SK-N-SH (cell line): ENCODE results near the gene DOK7. TPM values are rescaled to one million over a fixed set of nuclear protein-coding genes. Genes with fewer than 3 reads are reported as not detected.

Experiments
- CTCF ChIA-PET: fragments of 300-600, 350-600 bp; formaldehyde crosslinking; extraction: SDS; loops from one replicate; lab custom pipeline; 2021; lab: Yijun Ruan, JAX
- POLR2A ChIA-PET: fragments of 350-600 bp; sonication (Branson Sonifier 250); formaldehyde crosslinking; extraction: SDS; loops from one replicate; lab custom pipeline; 2020; ENCODE audit warnings: antibody characterized with exemption, inconsistent platforms; lab: Yijun Ruan, JAX
- DNase-seq: peaks from one replicate; pipeline ENCODE4 v3.0.0; 2012
- H2AFZ ChIP-seq: fragments of 200-600 bp; sonication (generic); 2 replicates; pipeline ENCODE4 v1.8.1; 2016; ENCODE audit warnings: antibody characterized with exemption, mild to moderate bottlenecking, low read depth
- H3F3A ChIP-seq: fragments of 200-600 bp; sonication (generic); replicated peaks from 2 replicates; pipeline ENCODE3; 2016; ENCODE audit warnings: antibody characterized with exemption, mild to moderate bottlenecking; ENCODE audit not compliant: insufficient read depth
- H3K27ac ChIP-seq, 2 experiments: fragments of 200-500 bp in 1 of 2; fragments of 200-600 bp in 1 of 2; sonication (Bioruptor generic) in 1 of 2; sonication (generic), shearing (Covaris generic) in 1 of 2; 2 replicates each; pipeline versions ENCODE4 v1.5.1 to v1.6.1; 2014 to 2016; ENCODE audit warnings: low read depth in 2 of 2, inconsistent platforms in 1 of 2, low read length in 1 of 2, mild to moderate bottlenecking in 1 of 2, mixed read lengths in 1 of 2
- H3K27me3 ChIP-seq: fragments of 200-600 bp; sonication (generic), shearing (Covaris generic); 2 replicates; pipeline ENCODE4 v1.6.1; 2016; ENCODE audit warnings: mixed run types; ENCODE audit not compliant: insufficient read depth
- H3K36me3 ChIP-seq, 2 experiments: fragments of 200-500 bp in 1 of 2; fragments of 200-600 bp in 1 of 2; sonication (Bioruptor generic) in 1 of 2; sonication (generic) in 1 of 2; replicated peaks in 1 of 2; 2 replicates each; pipeline versions ENCODE3 to v1.5.1; 2014 to 2016; ENCODE audit warnings: low read length in 1 of 2, mild to moderate bottlenecking in 1 of 2; ENCODE audit not compliant: insufficient read depth in 2 of 2, control insufficient read depth in 1 of 2
- H3K4me1 ChIP-seq, 2 experiments: fragments of 200-500 bp in 1 of 2; fragments of 200-600 bp in 1 of 2; sonication (Bioruptor generic) in 1 of 2; sonication (generic), shearing (Covaris generic) in 1 of 2; 2 replicates each; pipeline versions ENCODE4 v1.5.1 to v1.6.1; 2014 to 2016; ENCODE audit warnings: low read depth in 1 of 2, low read length in 1 of 2, mixed run types in 1 of 2; ENCODE audit not compliant: insufficient read depth in 2 of 2, control insufficient read depth in 1 of 2
- H3K4me2 ChIP-seq: fragments of 200-600 bp; sonication (generic), shearing (Covaris generic); 2 replicates; pipeline ENCODE4 v1.6.1; 2017; ENCODE audit warnings: mixed run types
- H3K4me3 ChIP-seq, 2 experiments: fragments of 200-500 bp in 1 of 2; fragments of 200-600 bp in 1 of 2; sonication (Bioruptor generic) in 1 of 2; sonication (generic), shearing (Covaris generic) in 1 of 2; 2 replicates each; pipeline versions ENCODE4 v1.5.1 to v1.8.1; 2014 to 2016; ENCODE audit warnings: low read depth in 2 of 2, inconsistent platforms in 1 of 2, low read length in 1 of 2, mild to moderate bottlenecking in 1 of 2, mixed read lengths in 1 of 2, moderate library complexity in 1 of 2
- H3K79me2 ChIP-seq: fragments of 200-600 bp; sonication (generic); 2 replicates; pipeline ENCODE4 v1.8.1; 2017; ENCODE audit warnings: mild to moderate bottlenecking; ENCODE audit not compliant: insufficient read depth
- H3K9ac ChIP-seq: fragments of 200-600 bp; sonication (generic); 2 replicates; pipeline ENCODE4 v1.6.1; 2017; ENCODE audit warnings: mixed run types
- H3K9me2 ChIP-seq: fragments of 200-600 bp; sonication (generic); 2 replicates; pipeline ENCODE4 v1.6.1; 2017; ENCODE audit warnings: mixed run types
- H3K9me3 ChIP-seq: fragments of 200-600 bp; sonication (generic); 2 replicates; pipeline ENCODE4 v1.6.1; 2017; ENCODE audit warnings: mixed run types, mild to moderate bottlenecking, moderate library complexity
- H4K20me1 ChIP-seq: fragments of 200-600 bp; sonication (generic); 2 replicates; pipeline ENCODE4 v1.6.1; 2017; ENCODE audit warnings: mild to moderate bottlenecking, mixed run types; ENCODE audit not compliant: insufficient read depth
- CHD2 ChIP-seq: fragments of 150-350 bp; IDR thresholded peaks from 2 replicates; pipeline ENCODE4 v1.6.1; 2018; ENCODE audit warnings: low read length; ENCODE audit not compliant: partially characterized antibody
- ELF1 ChIP-seq: IDR thresholded peaks from 2 replicates; pipeline ENCODE4 v1.4.0; 2012
- EP300 ChIP-seq, 2 experiments: IDR thresholded peaks; 2 replicates each; pipeline versions ENCODE4 v1.4.0 to v1.6.1; 2012; ENCODE audit warnings: borderline replicate concordance in 1 of 2, low read depth in 1 of 2, low read length in 1 of 2
- FOXJ3 ChIP-seq: sonication (generic); formaldehyde crosslinking; IDR thresholded peaks from 2 replicates; pipeline ENCODE4 v1.5.1; 2020; ENCODE audit warnings: mild to moderate bottlenecking, missing genetic modification reagents
- GABPA ChIP-seq: IDR thresholded peaks from 2 replicates; pipeline ENCODE4 v1.4.0; 2012; ENCODE audit warnings: low read depth, mild to moderate bottlenecking
- NRF1 ChIP-seq: IDR thresholded peaks from 2 replicates; pipeline ENCODE4 v1.6.1; 2012; ENCODE audit warnings: low read depth, mild to moderate bottlenecking, low read length
- REST ChIP-seq: IDR thresholded peaks from 2 replicates; pipeline ENCODE4 v1.6.1; 2012; ENCODE audit warnings: mild to moderate bottlenecking, low read depth, low read length, moderate library complexity
- SIN3A ChIP-seq: IDR thresholded peaks from 2 replicates; pipeline ENCODE4 v1.6.1; 2012; ENCODE audit warnings: low read depth, mild to moderate bottlenecking, low read length, moderate library complexity, borderline replicate concordance
- SMC3 ChIP-seq: IDR thresholded peaks from 2 replicates; pipeline ENCODE4 v1.6.1; 2012; ENCODE audit warnings: low read depth, low read length, improper control_type of control experiment
- YY1 ChIP-seq: IDR thresholded peaks from 2 replicates; pipeline ENCODE4 v1.4.0; 2012; ENCODE audit warnings: low read depth, mild to moderate bottlenecking
- WGBS: methylation state at CpG from one replicate; pipeline ENCODE4 v1.1.6; 2017; ENCODE audit warnings: low lambda C conversion rate; 5-methylcytosine and 5-hydroxymethylcytosine counted together
- polyA plus RNA-seq, 3 experiments: library from polyadenylated mRNA; depleted of rRNA; stranded (reverse); fragments of >200 nt; gene quantifications; 2 replicates each; pipeline ENCODE4 v1.2.3, GENCODE V29; 2012
- TF ChIP-seq, protein P1 (sequence below): IDR thresholded peaks from 2 replicates; pipeline ENCODE4 v1.4.0; 2012; ENCODE audit warnings: low read depth
- TF ChIP-seq, protein P2 (sequence below): IDR thresholded peaks from 2 replicates; pipeline ENCODE4 v1.4.0; 2012; ENCODE audit warnings: low read depth, borderline replicate concordance
- TF ChIP-seq, protein P3 (sequence below): fragments of 150-350 bp; IDR thresholded peaks from 2 replicates; pipeline ENCODE4 v1.6.1; 2016; ENCODE audit warnings: mild to moderate bottlenecking, low read depth, low read length

The DOK7 gene
- polyA plus RNA-seq, 1 of the 3 experiments (the other 2 are of a cell fraction): not detected

DNA sequence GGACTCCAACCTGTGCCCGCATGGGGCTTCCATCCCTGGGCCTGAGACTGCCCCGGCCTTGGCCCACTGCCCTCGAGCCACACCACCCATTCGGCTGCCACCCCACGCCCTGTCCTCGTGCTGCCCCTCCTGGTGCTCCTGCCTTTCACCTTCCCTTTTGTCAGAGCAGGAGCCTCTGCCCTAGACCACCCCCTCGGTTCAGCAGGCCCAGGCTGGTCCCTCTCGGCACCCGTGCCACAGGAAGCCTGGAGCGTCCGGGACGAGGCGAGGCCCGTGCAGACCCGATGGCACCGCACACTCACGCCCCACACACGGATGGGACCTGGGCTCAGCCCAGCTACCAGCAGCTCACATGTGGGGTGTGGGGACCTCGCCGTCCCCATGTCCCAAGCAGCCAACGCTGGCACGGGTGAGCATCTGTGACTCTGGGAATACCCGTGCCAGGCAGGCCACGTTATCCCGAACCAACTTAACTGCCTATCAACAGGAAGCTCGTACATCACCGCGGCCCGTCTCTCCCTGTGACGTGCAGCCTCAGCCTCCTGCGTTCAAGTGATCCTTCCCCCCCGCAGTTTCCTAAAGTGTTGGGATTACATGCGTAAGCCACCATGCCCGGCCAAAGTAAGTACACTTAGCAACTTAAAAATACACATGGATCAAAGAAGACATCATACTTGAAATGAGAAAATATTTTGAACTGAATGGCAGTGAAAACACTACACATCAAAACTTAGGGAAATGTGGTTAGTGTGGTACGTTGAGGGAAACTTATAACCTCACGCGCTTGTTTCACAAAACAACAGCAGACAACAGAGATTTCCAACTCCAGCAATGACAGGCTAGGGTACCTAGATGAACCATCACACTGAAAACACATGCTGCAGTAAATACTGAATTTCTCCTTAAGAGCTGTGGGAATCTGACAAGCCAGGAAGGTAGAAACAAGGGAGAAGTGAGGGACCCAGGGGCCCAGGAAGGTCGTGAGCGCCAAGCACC lies 40.1 kb downstream of the DOK7 start:
- Histone ChIP-seq H3K27ac (no peak overlapping the region), H3K9ac (no peak overlapping the region), H3K9me2 (no peaks in the 10 kb centered on the region), H2AFZ (no peak overlapping the region), H3K27me3 (no peaks in the 10 kb centered on the region), H3K9me3 (no peaks in the 10 kb centered on the region), H3F3A (no peaks in the 10 kb centered on the region), H3K4me3 (no peak overlapping the region), H3K36me3 (peaks cover 11 to 16% of the 10 kb centered on the region in 2 experiments), H3K4me2 (no peak overlapping the region), H4K20me1 (no peaks in the 10 kb centered on the region), H3K79me2 (no peaks in the 10 kb centered on the region), H3K4me1 (no peaks in the 10 kb centered on the region)
- ChIA-PET CTCF (interaction anchor here (3.1 kb wide), 1 partner anchor 12 kb away, joined by 14 read pairs; no protein-coding TSS in a partner anchor), POLR2A (no interaction called here)
- TF ChIP-seq EP300 (IDR thresholded peaks at IDR 0.05; ENCODE audit: borderline replicate concordance in 1 of 2, low read depth in 1 of 2, low read length in 1 of 2) (no peak), SMC3 (no peak), CHD2 (no peak)
- no peak for DNase-seq
- 94% methylated on average over 35 of the region's 39 CpGs for WGBS

- ChIA-PET POLR2A (no interaction called here), CTCF (interaction anchor here (0.9 kb wide), 1 partner anchor 9 kb away, joined by 3 read pairs; no protein-coding TSS in a partner anchor)
- Histone ChIP-seq H3K27me3 (no peaks in the 10 kb centered on the region), H3K79me2 (no peaks in the 10 kb centered on the region), H3K36me3 (peaks cover 15 to 30% of the 10 kb centered on the region in 2 experiments), H3K27ac (no peak overlapping the region), H3F3A (no peaks in the 10 kb centered on the region), H3K4me2 (no peak overlapping the region), H3K4me3 (no peak overlapping the region), H3K4me1 (no peaks in the 10 kb centered on the region), H3K9ac (no peak overlapping the region), H4K20me1 (no peaks in the 10 kb centered on the region), H3K9me2 (no peaks in the 10 kb centered on the region), H2AFZ (no peak overlapping the region)
- no peak for DNase-seq
- 100% methylated on average over 1 of the region's 16 CpGs for WGBS
- TF ChIP-seq FOXJ3 (no peak), GABPA (no peak), YY1 (no peak)
- TF ChIP-seq, protein P1, sequence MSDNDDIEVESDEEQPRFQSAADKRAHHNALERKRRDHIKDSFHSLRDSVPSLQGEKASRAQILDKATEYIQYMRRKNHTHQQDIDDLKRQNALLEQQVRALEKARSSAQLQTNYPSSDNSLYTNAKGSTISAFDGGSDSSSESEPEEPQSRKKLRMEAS: no peak
- TF ChIP-seq, all 33 proteins: peak for 0
- no peaks in the 10 kb centered on the region for H3K9me3 ChIP-seq
These were observed 42.1 kb downstream of the DOK7 start for GRCh38 chr4:3505231-3505630.

- Histone ChIP-seq H2AFZ (no peak overlapping the region), H3K36me3 (peaks cover 18 to 51% of the 10 kb centered on the region in 2 experiments), H3F3A (no peaks in the 10 kb centered on the region), H3K27ac (no peak overlapping the region), H3K27me3 (no peaks in the 10 kb centered on the region), H3K9me3 (no peaks in the 10 kb centered on the region), H3K79me2 (no peaks in the 10 kb centered on the region; the same call in 1 of the 2 replicates), H3K9me2 (no peaks in the 10 kb centered on the region), H4K20me1 (no peaks in the 10 kb centered on the region), H3K4me3 (no peak overlapping the region), H3K4me1 (no peaks in the 10 kb centered on the region), H3K9ac (no peak overlapping the region), H3K4me2 (no peak overlapping the region)
- WGBS: 97% methylated on average over 10 of the region's 10 CpGs
- no peak for DNase-seq
- ChIA-PET CTCF (no interaction called here), POLR2A (no interaction called here)
- TF ChIP-seq ELF1 (no peak), NRF1 (no peak), SIN3A (no peak), REST (no peak), GABPA (no peak), EP300 (IDR thresholded peaks at IDR 0.05; ENCODE audit: borderline replicate concordance in 1 of 2, low read depth in 1 of 2, low read length in 1 of 2) (no peak)
- TF ChIP-seq, protein P2, sequence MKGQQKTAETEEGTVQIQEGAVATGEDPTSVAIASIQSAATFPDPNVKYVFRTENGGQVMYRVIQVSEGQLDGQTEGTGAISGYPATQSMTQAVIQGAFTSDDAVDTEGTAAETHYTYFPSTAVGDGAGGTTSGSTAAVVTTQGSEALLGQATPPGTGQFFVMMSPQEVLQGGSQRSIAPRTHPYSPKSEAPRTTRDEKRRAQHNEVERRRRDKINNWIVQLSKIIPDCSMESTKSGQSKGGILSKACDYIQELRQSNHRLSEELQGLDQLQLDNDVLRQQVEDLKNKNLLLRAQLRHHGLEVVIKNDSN: no peak
- TF ChIP-seq, protein P3, sequence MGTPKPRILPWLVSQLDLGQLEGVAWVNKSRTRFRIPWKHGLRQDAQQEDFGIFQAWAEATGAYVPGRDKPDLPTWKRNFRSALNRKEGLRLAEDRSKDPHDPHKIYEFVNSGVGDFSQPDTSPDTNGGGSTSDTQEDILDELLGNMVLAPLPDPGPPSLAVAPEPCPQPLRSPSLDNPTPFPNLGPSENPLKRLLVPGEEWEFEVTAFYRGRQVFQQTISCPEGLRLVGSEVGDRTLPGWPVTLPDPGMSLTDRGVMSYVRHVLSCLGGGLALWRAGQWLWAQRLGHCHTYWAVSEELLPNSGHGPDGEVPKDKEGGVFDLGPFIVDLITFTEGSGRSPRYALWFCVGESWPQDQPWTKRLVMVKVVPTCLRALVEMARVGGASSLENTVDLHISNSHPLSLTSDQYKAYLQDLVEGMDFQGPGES: no peak
These were observed 45.4 kb downstream of the DOK7 start for GRCh38 chr4:3508542-3508941.
